ENCODE measurements around the gene HFE. TPM values are rescaled to one million over a fixed set of nuclear protein-coding genes. Genes with fewer than 3 reads are reported as not detected.

The HFE gene
- total and polyA plus RNA-seq, 2 of the 13 experiments (the other 11 are each of a cell fraction or from before 2014, with no cell fraction given): 3.7 to 6.3 TPM

- TF ChIP-seq, protein P1, sequence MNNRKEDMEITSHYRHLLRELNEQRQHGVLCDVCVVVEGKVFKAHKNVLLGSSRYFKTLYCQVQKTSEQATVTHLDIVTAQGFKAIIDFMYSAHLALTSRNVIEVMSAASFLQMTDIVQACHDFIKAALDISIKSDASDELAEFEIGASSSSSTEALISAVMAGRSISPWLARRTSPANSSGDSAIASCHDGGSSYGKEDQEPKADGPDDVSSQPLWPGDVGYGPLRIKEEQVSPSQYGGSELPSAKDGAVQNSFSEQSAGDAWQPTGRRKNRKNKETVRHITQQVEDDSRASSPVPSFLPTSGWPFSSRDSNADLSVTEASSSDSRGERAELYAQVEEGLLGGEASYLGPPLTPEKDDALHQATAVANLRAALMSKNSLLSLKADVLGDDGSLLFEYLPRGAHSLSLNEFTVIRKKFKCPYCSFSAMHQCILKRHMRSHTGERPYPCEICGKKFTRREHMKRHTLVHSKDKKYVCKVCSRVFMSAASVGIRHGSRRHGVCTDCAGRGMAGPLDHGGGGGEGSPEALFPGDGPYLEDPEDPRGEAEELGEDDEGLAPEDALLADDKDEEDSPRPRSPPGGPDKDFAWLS (CRISPR knock-in tag; IDR thresholded peaks at IDR 0.05; ENCODE audit: borderline replicate concordance): no peak
- TF ChIP-seq WIZ (CRISPR knock-in tag; IDR thresholded peaks at IDR 0.05) (no peak), FOSL1 (CRISPR knock-in tag; IDR thresholded peaks at IDR 0.05; ENCODE audit: borderline replicate concordance) (peak; percentile 68; the same call in 1 of the 2 replicates), ZNF264 (CRISPR knock-in tag; IDR thresholded peaks at IDR 0.05) (no peak), JUND (CRISPR knock-in tag; IDR thresholded peaks at IDR 0.05) (0 out of 2 replicates have a peak, but pooled peaks have one; percentile 20), ZSCAN29 (CRISPR knock-in tag; conservative IDR thresholded peaks at IDR 0.05) (0 out of 2 replicates have a peak, but pooled peaks have one; percentile 70), CENPT (CRISPR knock-in tag; IDR thresholded peaks at IDR 0.05; ENCODE audit: low read depth) (no peak), FOSL2 (CRISPR knock-in tag; IDR thresholded peaks at IDR 0.05) (peak; percentile 69), CBX2 (IDR thresholded peaks at IDR 0.05; ENCODE audit: low read depth, low read length) (no peak), CBX2 (CRISPR knock-in tag; IDR thresholded peaks at IDR 0.05; ENCODE audit: low read depth) (no peak), ELF3 (CRISPR knock-in tag; IDR thresholded peaks at IDR 0.05) (peak; percentile 44), ZNF460 (CRISPR knock-in tag; IDR thresholded peaks at IDR 0.05; ENCODE audit: borderline replicate concordance) (no peak), ZNF335 (CRISPR knock-in tag; IDR thresholded peaks at IDR 0.05) (peak; percentile 71), ZKSCAN5 (CRISPR knock-in tag; IDR thresholded peaks at IDR 0.05) (no peak), ZNF260 (CRISPR knock-in tag; IDR thresholded peaks at IDR 0.05; ENCODE audit: borderline replicate concordance, low read depth) (no peak), ZNF510 (CRISPR knock-in tag; IDR thresholded peaks at IDR 0.05; ENCODE audit: low read depth) (no peak), RNF219 (CRISPR knock-in tag; IDR thresholded peaks at IDR 0.05) (peak; percentile 91; the same call in 1 of the 2 replicates), ZNF616 (CRISPR knock-in tag; IDR thresholded peaks at IDR 0.05; ENCODE audit: low read depth) (0 out of 2 replicates have a peak, but pooled peaks have one; percentile 4), LBX2 (CRISPR knock-in tag; IDR thresholded peaks at IDR 0.05; ENCODE audit: borderline replicate concordance) (no peak), ZNF850 (CRISPR knock-in tag; conservative IDR thresholded peaks at IDR 0.05) (no peak), TEAD3 (CRISPR knock-in tag; optimal IDR thresholded peaks at IDR 0.05; ENCODE audit: borderline replicate concordance) (peak; percentile 17), KAT7 (CRISPR knock-in tag; IDR thresholded peaks at IDR 0.05; ENCODE audit: borderline replicate concordance) (no peak)
- TF ChIP-seq, protein P2, sequence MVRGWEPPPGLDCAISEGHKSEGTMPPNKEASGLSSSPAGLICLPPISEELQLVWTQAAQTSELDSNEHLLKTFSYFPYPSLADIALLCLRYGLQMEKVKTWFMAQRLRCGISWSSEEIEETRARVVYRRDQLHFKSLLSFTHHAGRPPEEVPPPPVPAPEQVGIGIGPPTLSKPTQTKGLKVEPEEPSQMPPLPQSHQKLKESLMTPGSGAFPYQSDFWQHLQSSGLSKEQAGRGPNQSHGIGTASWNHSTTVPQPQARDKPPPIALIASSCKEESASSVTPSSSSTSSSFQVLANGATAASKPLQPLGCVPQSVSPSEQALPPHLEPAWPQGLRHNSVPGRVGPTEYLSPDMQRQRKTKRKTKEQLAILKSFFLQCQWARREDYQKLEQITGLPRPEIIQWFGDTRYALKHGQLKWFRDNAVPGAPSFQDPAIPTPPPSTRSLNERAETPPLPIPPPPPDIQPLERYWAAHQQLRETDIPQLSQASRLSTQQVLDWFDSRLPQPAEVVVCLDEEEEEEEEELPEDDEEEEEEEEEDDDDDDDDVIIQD (CRISPR knock-in tag; IDR thresholded peaks at IDR 0.05; ENCODE audit: low read depth): no peak
- TF ChIP-seq, protein P3, sequence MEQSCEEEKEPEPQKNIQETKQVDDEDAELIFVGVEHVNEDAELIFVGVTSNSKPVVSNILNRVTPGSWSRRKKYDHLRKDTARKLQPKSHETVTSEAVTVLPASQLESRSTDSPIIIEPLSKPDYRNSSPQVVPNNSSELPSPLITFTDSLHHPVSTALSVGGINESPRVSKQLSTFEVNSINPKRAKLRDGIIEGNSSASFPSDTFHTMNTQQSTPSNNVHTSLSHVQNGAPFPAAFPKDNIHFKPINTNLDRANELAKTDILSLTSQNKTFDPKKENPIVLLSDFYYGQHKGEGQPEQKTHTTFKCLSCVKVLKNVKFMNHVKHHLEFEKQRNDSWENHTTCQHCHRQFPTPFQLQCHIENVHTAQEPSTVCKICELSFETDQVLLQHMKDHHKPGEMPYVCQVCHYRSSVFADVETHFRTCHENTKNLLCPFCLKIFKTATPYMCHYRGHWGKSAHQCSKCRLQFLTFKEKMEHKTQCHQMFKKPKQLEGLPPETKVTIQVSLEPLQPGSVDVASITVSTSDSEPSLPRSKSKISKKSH (CRISPR knock-in tag; IDR thresholded peaks at IDR 0.05; ENCODE audit: borderline replicate concordance): no peak
These were observed 16.0 kb downstream of the HFE start (continued) for GRCh38 chr6:26103141-26103769.
